OCI-LY7 (cell line): Measurements from ENCODE around the gene PLEK2. TPM values are rescaled to one million over a fixed set of nuclear protein-coding genes. Genes with fewer than 3 reads are reported as not detected.

Experiments used
- BruUV-seq: library from RNA; stranded (reverse); fragments of 400-500 nt; replicated peaks from 2 replicates; lab custom pipeline; 2021; lab: Mats Ljungman, UMichigan
- CTCF ChIA-PET: fragments of 300-600 bp; sonication (Branson Sonifier 250); formaldehyde crosslinking; loops from one replicate; lab custom pipeline; 2022; ENCODE audit warnings: antibody characterized with exemption; ENCODE audit not compliant: unreplicated experiment; lab: Charles Lee
- POLR2A ChIA-PET: fragments of 300-600 bp; sonication (Branson Sonifier 250); formaldehyde crosslinking; loops from one replicate; lab custom pipeline; 2022; ENCODE audit warnings: antibody characterized with exemption; lab: Charles Lee
- DNase-seq: peaks from one replicate; pipeline ENCODE4 v3.0.0-alpha.2; 2015; ENCODE audit warnings: low spot score
- H2AFZ ChIP-seq: fragments of 200-600 bp; sonication (generic), shearing (Covaris generic); 2 replicates; pipeline ENCODE4 v1.6.1; 2014; ENCODE audit warnings: mild to moderate bottlenecking, antibody characterized with exemption, low read length, moderate library complexity
- H3K27ac ChIP-seq: fragments of 200-600 bp; sonication (generic); 2 replicates; pipeline ENCODE4 v1.5.1; 2014; ENCODE audit warnings: mixed run types, low read depth, mild to moderate bottlenecking, moderate library complexity, low read length, inconsistent platforms; ENCODE audit not compliant: poor library complexity, severe bottlenecking
- H3K36me3 ChIP-seq: fragments of 200-600 bp; sonication (generic); 2 replicates; pipeline ENCODE4 v1.6.1; 2014; ENCODE audit warnings: mild to moderate bottlenecking, antibody characterized with exemption, low read length, moderate library complexity, mixed read lengths; ENCODE audit not compliant: insufficient read depth
- H3K4me1 ChIP-seq: fragments of 200-600 bp; sonication (generic); 2 replicates; pipeline ENCODE4 v1.5.1; 2014; ENCODE audit warnings: mild to moderate bottlenecking, low read length; ENCODE audit not compliant: insufficient read depth, poor library complexity, severe bottlenecking
- H3K4me2 ChIP-seq: fragments of 200-600 bp; sonication (generic); 2 replicates; pipeline ENCODE4 v1.6.1; 2014; ENCODE audit warnings: mild to moderate bottlenecking, low read length
- H3K4me3 ChIP-seq: fragments of 200-600 bp; sonication (generic); 2 replicates; pipeline ENCODE4 v1.5.1; 2014; ENCODE audit warnings: mild to moderate bottlenecking, low read depth, low read length; ENCODE audit not compliant: poor library complexity, severe bottlenecking
- H3K79me2 ChIP-seq: fragments of 200-600 bp; sonication (generic); 2 replicates; pipeline ENCODE4 v1.6.1; 2016; ENCODE audit warnings: low read depth, mild to moderate bottlenecking, low read length, moderate library complexity, mixed read lengths; ENCODE audit not compliant: insufficient read depth
- H3K9me2 ChIP-seq: fragments of 200-600 bp; sonication (generic); 2 replicates; pipeline ENCODE4 v1.6.1; 2016; ENCODE audit warnings: mild to moderate bottlenecking, low read length, mixed read lengths; ENCODE audit not compliant: insufficient read depth
- H3K9me3 ChIP-seq: fragments of 200-600 bp; sonication (generic); 2 replicates; pipeline ENCODE4 v1.6.1; 2014; ENCODE audit warnings: mild to moderate bottlenecking, mixed run types, low read length, mixed read lengths
- H4K20me1 ChIP-seq: fragments of 200-600 bp; sonication (generic); 2 replicates; pipeline ENCODE4 v1.6.1; 2014; ENCODE audit warnings: mild to moderate bottlenecking, antibody characterized with exemption, low read length, moderate library complexity, mixed read lengths; ENCODE audit not compliant: insufficient read depth
- CTCF ChIP-seq: fragments of 200-600 bp; sonication (generic); conservative IDR thresholded peaks from 2 replicates; pipeline ENCODE4 v1.5.1; 2014; ENCODE audit warnings: mild to moderate bottlenecking, antibody characterized with exemption, low read length, moderate library complexity, mixed read lengths
- EZH2phosphoT487 ChIP-seq: fragments of 200-600 bp; sonication (generic); IDR thresholded peaks from 2 replicates; pipeline ENCODE4 v1.6.1; 2018; ENCODE audit warnings: low read depth, borderline replicate concordance, mild to moderate bottlenecking, mixed run types, antibody characterized with exemption, low read length, moderate library complexity, mixed read lengths
- intact Hi-C: fragments of 100-400 bp; cut with micrococcal nuclease; formaldehyde crosslinking; loops from one replicate; pipeline ENCODE4 v1.10.0; 2022; ENCODE audit not compliant: unreplicated experiment
- total RNA-seq, 2 experiments: library from RNA; depleted of rRNA in 1 of 2; stranded (reverse); fragments of >200 nt in 1 of 2; shearing (Covaris generic) in 1 of 2; gene quantifications; 2 replicates each; pipeline ENCODE4 v1.2.3, GENCODE V29; 2014 to 2022

PLEK2 gene
- total RNA-seq, 2 experiments from 2014 or later, result not detected

- H3K27ac ChIP-seq, result no peak overlapping the region
- no peak overlapping the region for H3K4me2 ChIP-seq
- no peaks in the 10 kb centered on the region for H4K20me1 ChIP-seq
- no peaks in the 10 kb centered on the region for H3K4me1 ChIP-seq
- intact Hi-C loops, result no loop called here
- TF ChIP-seq EZH2phosphoT487, result no peak
- no peak for TF ChIP-seq CTCF
- H3K9me2 ChIP-seq, result no peaks in the 10 kb centered on the region
- H3K36me3 ChIP-seq, result no peaks in the 10 kb centered on the region
- H3K79me2 ChIP-seq, result no peaks in the 10 kb centered on the region
- H3K4me3 ChIP-seq, result no peak overlapping the region
- no peaks in the 10 kb centered on the region for H3K9me3 ChIP-seq
- DNase-seq, result no peak
- ChIA-PET CTCF (no interaction called here), POLR2A (interaction anchor here (0.8 kb wide), 1 partner anchor 10 kb away, joined by 4 read pairs; no protein-coding TSS in a partner anchor)
- BruUV-seq, result no TSS peak
- H2AFZ ChIP-seq, result no peak overlapping the region
Observed at GRCh38 chr14:67400434-67400833, 11.5 kb downstream of the PLEK2 start.

DNA sequence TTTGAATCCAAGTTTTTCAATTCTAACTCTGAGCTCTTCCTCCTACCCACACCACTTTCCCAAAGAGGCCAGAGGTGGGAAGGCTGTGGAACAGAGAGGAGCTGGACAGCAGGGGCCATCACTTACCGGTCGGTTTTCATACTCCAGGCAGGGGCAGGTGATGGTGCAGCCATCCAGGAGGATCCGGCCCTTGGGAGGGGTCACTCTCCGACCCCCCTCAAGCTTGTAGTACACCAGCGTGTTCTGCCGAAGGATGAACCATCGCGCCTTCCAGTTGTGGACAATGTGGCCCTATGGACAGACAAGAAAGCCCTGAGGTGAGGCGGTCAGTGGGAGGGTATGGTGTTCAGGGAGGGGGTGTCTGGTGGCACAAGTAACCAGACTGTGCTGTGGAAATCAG lies 14.4 kb downstream of the PLEK2 start:
- intact Hi-C loops, result no loop called here

More for the DNA sequence above, 14.4 kb downstream of the PLEK2 start:
- Histone ChIP-seq H3K27ac (no peak overlapping the region), H3K4me3 (no peak overlapping the region), H3K4me1 (no peaks in the 10 kb centered on the region), H3K36me3 (no peaks in the 10 kb centered on the region), H4K20me1 (no peaks in the 10 kb centered on the region), H2AFZ (no peak overlapping the region), H3K9me3 (no peaks in the 10 kb centered on the region), H3K9me2 (no peaks in the 10 kb centered on the region), H3K79me2 (no peaks in the 10 kb centered on the region), H3K4me2 (no peak overlapping the region)
- TF ChIP-seq CTCF (no peak), EZH2phosphoT487 (no peak)
- CTCF ChIA-PET, result no interaction called here
- POLR2A ChIA-PET, result no interaction called here
- BruUV-seq, result no TSS peak
- DNase-seq, result no peak
